H1 (cell line): ENCODE results near the gene PAK5.

Experiments used
- BRCA1 ChIP-seq: IDR thresholded peaks from 2 replicates; pipeline ENCODE4 v1.6.1; 2012; ENCODE audit warnings: low read depth, low read length, improper control_type of control experiment
- CTCF ChIP-seq, 3 experiments: IDR thresholded peaks; 1 replicate in 2 of 3; 2 replicates in 1 of 3; pipeline versions ENCODE4 v1.5.1 to v1.6.1; 2011; ENCODE audit warnings: low read length in 3 of 3, mild to moderate bottlenecking in 3 of 3, inconsistent platforms in 2 of 3, low read depth in 1 of 3, moderate library complexity in 1 of 3; ENCODE audit not compliant: insufficient read depth in 1 of 3; ENCODE audit errors: control extremely low read depth in 1 of 3
- E2F6 ChIP-seq: IDR thresholded peaks from 2 replicates; pipeline ENCODE4 v1.6.1; 2012; ENCODE audit warnings: inconsistent platforms
- EGR1 ChIP-seq: IDR thresholded peaks from 2 replicates; pipeline ENCODE4 v1.6.1; 2011; ENCODE audit warnings: low read depth, low read length, borderline replicate concordance
- EP300 ChIP-seq, 2 experiments: IDR thresholded peaks; 1 replicate in 1 of 2; 2 replicates in 1 of 2; pipeline ENCODE4 v1.6.1; 2011 to 2012; ENCODE audit warnings: low read depth in 2 of 2, low read length in 2 of 2, mild to moderate bottlenecking in 2 of 2, borderline replicate concordance in 1 of 2, inconsistent platforms in 1 of 2, moderate library complexity in 1 of 2
- JUN ChIP-seq: IDR thresholded peaks from 2 replicates; pipeline ENCODE4 v1.6.1; 2011; ENCODE audit warnings: low read depth, mild to moderate bottlenecking, improper control_type of control experiment, low read length
- JUND ChIP-seq: IDR thresholded peaks from 2 replicates; pipeline ENCODE4 v1.6.1; 2011; ENCODE audit warnings: mild to moderate bottlenecking, improper control_type of control experiment, low read length
- MAX ChIP-seq: IDR thresholded peaks from 2 replicates; pipeline ENCODE4 v1.6.1; 2012; ENCODE audit warnings: inconsistent platforms
- PHF8 ChIP-seq: fragments of 200-600 bp; sonication (generic); conservative IDR thresholded peaks from 2 replicates; pipeline ENCODE4 v1.7.1; 2012; ENCODE audit warnings: low read depth, mild to moderate bottlenecking, inconsistent platforms, low read length, moderate library complexity
- POLR2A ChIP-seq, 2 experiments: IDR thresholded peaks; 1 replicate in 1 of 2; 2 replicates in 1 of 2; pipeline ENCODE4 v1.6.1; 2011; ENCODE audit warnings: low read depth in 2 of 2, low read length in 2 of 2, mild to moderate bottlenecking in 2 of 2; ENCODE audit errors: control extremely low read depth in 1 of 2
- POLR2AphosphoS5 ChIP-seq: IDR thresholded peaks from 2 replicates; pipeline ENCODE4 v1.6.1; 2011; ENCODE audit warnings: low read depth, low read length
- RAD21 ChIP-seq, 2 experiments: IDR thresholded peaks in 1 of 2; conservative IDR thresholded peaks in 1 of 2; 2 replicates each; pipeline ENCODE4 v1.6.1; 2011; ENCODE audit warnings: low read depth in 2 of 2, low read length in 2 of 2, improper control_type of control experiment in 1 of 2, inconsistent platforms in 1 of 2, mild to moderate bottlenecking in 1 of 2, moderate library complexity in 1 of 2
- RFX5 ChIP-seq: IDR thresholded peaks from 2 replicates; pipeline ENCODE4 v1.6.1; 2011; ENCODE audit warnings: low read depth, low read length, improper control_type of control experiment, borderline replicate concordance
- TAF1 ChIP-seq: IDR thresholded peaks from 2 replicates; pipeline ENCODE4 v1.6.1; 2011; ENCODE audit warnings: mild to moderate bottlenecking, low read depth, low read length

- TF ChIP-seq JUN (no peak), POLR2A (IDR thresholded peaks at IDR 0.05; ENCODE audit: control extremely low read depth in 1 of 2, low read depth in 2 of 2, low read length in 2 of 2) (no peak), CTCF (IDR thresholded peaks at IDR 0.05; ENCODE audit: control extremely low read depth in 1 of 3, insufficient read depth in 1 of 3, low read depth in 1 of 3, low read length in 3 of 3) (no peak), JUND (no peak), TAF1 (no peak), PHF8 (no peak), EGR1 (no peak), E2F6 (no peak), RFX5 (no peak), EP300 (IDR thresholded peaks at IDR 0.05; ENCODE audit: borderline replicate concordance in 1 of 2, low read depth in 2 of 2, low read length in 2 of 2) (no peak), POLR2AphosphoS5 (no peak), MAX (no peak), RAD21 (IDR thresholded peaks at IDR 0.05 in 1 of 2, conservative IDR thresholded peaks at IDR 0.05 in 1 of 2; ENCODE audit: low read depth in 2 of 2, low read length in 2 of 2) (no peak), BRCA1 (no peak)
Observed at GRCh38 chr20:9742821-9743220, 96.1 kb downstream of the PAK5 start.
